ENCODE data around the gene HSP90AB1. TPM values are rescaled to one million over a fixed set of nuclear protein-coding genes. Genes with fewer than 3 reads are reported as not detected.

Gene HSP90AB1
- total RNA-seq, 4 donors from 2014 or later: 356 to 729 (median 499) TPM

DNA sequence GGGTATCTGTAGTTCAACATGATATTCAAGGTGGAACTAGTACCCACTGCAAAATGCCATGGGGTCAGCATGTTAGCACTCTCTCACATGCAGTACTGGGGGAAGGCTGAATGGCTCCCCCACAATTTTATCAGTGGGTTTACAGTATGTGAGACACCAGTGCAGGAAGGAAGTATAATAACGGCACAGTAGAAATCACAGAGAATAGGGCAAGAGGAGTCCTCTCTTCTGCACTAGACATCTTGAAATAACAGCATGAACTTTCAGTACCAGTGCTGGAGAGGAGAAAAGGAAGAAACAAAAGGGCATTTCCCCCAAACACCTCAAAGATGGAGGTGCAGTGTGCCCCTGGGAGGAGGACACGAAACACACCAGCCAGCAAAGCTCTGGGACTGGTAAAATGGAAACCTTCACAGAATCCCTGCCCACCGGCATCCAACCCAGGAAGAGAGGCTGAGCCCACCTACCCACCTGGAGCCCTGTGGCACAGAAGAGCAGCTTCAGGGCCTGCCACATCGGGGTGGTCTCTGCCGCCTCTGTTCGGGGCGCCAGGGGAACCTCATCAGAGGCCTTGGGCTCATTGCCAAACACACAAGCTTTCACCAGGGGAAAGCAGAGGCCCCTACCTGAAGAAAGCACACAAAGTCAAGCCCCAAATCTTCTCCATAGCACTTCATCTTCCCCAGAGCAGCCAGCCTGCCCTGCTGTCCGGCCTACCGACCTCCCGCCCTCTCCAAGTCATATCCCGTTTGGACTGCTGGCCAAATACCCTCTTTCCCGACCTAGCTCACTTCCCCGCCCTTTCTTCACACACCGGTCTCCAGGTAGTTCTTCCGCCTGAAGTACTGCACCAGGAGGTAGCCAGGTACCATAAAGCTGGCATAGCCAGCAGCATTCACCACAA lies 9.2 kb downstream of the HSP90AB1 start:
- Histone ChIP-seq H3K4me1 (peaks cover 21 to 57% (median 50%) of the 10 kb centered on the region in 4 donors), H3K27me3 (no peaks in the 10 kb centered on the region), H3K4me3 (peak overlapping the region; percentile 95 to 99 (median 98)), H3K9me3 (no peaks in the 10 kb centered on the region), H3K36me3 (peaks cover 39 to 70% (median 60%) of the 10 kb centered on the region in 4 donors), H3K27ac (replicated peaks in 1 of 4) (peak overlapping the region; percentile 92 to 97 (median 94))
- TF ChIP-seq POLR2A (IDR thresholded peaks at IDR 0.05; ENCODE audit: low read depth) (no peak), POLR2AphosphoS5 (IDR thresholded peaks at IDR 0.05) (no peak), EP300 (IDR thresholded peaks at IDR 0.05) (no peak)
- TF ChIP-seq, protein P1, sequence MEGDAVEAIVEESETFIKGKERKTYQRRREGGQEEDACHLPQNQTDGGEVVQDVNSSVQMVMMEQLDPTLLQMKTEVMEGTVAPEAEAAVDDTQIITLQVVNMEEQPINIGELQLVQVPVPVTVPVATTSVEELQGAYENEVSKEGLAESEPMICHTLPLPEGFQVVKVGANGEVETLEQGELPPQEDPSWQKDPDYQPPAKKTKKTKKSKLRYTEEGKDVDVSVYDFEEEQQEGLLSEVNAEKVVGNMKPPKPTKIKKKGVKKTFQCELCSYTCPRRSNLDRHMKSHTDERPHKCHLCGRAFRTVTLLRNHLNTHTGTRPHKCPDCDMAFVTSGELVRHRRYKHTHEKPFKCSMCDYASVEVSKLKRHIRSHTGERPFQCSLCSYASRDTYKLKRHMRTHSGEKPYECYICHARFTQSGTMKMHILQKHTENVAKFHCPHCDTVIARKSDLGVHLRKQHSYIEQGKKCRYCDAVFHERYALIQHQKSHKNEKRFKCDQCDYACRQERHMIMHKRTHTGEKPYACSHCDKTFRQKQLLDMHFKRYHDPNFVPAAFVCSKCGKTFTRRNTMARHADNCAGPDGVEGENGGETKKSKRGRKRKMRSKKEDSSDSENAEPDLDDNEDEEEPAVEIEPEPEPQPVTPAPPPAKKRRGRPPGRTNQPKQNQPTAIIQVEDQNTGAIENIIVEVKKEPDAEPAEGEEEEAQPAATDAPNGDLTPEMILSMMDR (IDR thresholded peaks at IDR 0.05): no peak
- no peak for DNase-seq (ENCODE audit: extremely low spot score)
- 14% methylated on average over 11 of the region's 15 CpGs for WGBS
- intact Hi-C loops (cut with DNase I): loop anchor here (2.0 kb wide), 1 partner anchor 83 kb away; no protein-coding TSS in a partner anchor

DNA sequence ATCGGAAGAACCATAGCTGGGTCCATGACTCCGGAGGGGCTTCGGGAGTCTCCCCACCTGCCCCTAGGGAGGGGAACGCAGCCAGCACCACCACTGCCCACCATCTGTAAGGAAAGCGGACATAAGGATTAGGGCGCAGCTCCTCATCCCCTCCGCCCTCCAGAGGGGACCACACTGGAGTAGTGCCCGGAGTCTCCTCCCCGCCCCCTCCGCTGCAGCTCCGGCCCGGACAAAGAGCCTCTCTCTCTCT lies 9.8 kb downstream of the HSP90AB1 start:
- TF ChIP-seq POLR2A (IDR thresholded peaks at IDR 0.05; ENCODE audit: low read depth): no peak
- peak overlapping the region; percentile 92 to 97 (median 94) for H3K27ac ChIP-seq (replicated peaks in 1 of 4)
- intact Hi-C loops (cut with DNase I): loop anchor here (2.0 kb wide), 1 partner anchor 84 kb away; no protein-coding TSS in a partner anchor
- no peaks in the 10 kb centered on the region for H3K9me3 ChIP-seq
- peaks cover 34 to 69% (median 54%) of the 10 kb centered on the region in 4 donors for H3K36me3 ChIP-seq
- WGBS: 0% methylated on average over 6 of the region's 12 CpGs
- H3K4me3 ChIP-seq: peak overlapping the region; percentile 95 to 99 (median 98)
- no peak for DNase-seq (ENCODE audit: extremely low spot score)
- H3K27me3 ChIP-seq: no peaks in the 10 kb centered on the region
- peaks cover 19 to 59% (median 46%) of the 10 kb centered on the region in 4 donors for H3K4me1 ChIP-seq

DNA sequence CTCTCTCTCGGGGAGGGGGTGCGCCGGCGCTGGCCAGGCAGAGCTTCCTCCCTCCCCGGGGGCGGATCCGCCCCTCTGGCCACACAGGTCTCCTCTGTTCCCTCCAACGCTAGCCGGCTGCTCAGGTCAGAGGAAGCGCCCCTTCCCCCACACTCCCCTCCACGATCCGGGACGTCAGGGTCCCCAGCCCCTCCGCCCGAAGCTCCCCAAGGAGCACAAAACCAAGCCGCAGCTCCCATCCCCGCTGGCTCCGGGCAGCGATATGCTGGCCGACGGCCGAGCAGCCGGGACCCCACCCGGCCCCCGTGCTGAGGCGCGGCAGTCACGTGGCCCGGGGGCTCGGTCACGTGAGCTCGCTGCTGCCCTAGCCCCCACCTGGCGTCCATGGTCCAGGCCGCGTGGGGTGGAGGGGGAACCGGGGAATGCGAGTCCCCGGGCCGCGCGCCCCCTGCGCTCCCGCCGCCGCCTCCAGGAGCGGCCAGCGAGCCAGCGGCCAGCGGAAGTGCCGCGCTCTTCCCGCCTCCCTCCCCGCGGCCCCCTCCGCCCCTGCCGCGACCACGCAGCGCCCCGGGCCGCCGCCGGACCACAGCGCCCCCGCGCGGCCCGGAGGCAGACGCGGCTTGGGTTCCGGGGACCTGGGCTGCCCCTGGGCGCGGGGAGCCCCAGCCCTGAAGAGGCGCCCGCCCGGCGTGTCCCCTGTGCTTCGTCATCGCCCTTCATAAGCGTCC lies 10.3 kb downstream of the HSP90AB1 start, which contains the start of gene SLC35B2:
Gene SLC35B2, minus strand, starts transcription at position 504 of the 728 bp plus-strand sequence. Its CDS starts 118 bp downstream, at position 386.
- TF ChIP-seq, protein P1 (IDR thresholded peaks at IDR 0.05): peak; percentile 85 to 91 (median 88)
- peak; percentile 44 to 83 for TF ChIP-seq POLR2AphosphoS5 (IDR thresholded peaks at IDR 0.05)
- peak; percentile 66 for TF ChIP-seq POLR2A (IDR thresholded peaks at IDR 0.05; ENCODE audit: low read depth)
- TF ChIP-seq EP300 (IDR thresholded peaks at IDR 0.05): no peak
- Histone ChIP-seq H3K36me3 (peaks cover 29 to 65% (median 49%) of the 10 kb centered on the region in 4 donors), H3K4me3 (peak within 1 kb of the TSS; percentile 95 to 99 (median 98)), H3K9me3 (no peaks in the 10 kb centered on the region), H3K4me1 (peaks cover 19 to 59% (median 44%) of the 10 kb centered on the region in 4 donors), H3K27me3 (no peaks in the 10 kb centered on the region), H3K27ac (replicated peaks in 1 of 4) (peak within 1 kb of the TSS; percentile 92 to 97 (median 94))
- intact Hi-C loops (cut with DNase I): loop anchor here (2.0 kb wide), 1 partner anchor 84 kb away; no protein-coding TSS in a partner anchor
- DNase-seq (ENCODE audit: extremely low spot score): no peak
- WGBS: under 1% methylated on average over 23 of the region's 80 CpGs

DNA sequence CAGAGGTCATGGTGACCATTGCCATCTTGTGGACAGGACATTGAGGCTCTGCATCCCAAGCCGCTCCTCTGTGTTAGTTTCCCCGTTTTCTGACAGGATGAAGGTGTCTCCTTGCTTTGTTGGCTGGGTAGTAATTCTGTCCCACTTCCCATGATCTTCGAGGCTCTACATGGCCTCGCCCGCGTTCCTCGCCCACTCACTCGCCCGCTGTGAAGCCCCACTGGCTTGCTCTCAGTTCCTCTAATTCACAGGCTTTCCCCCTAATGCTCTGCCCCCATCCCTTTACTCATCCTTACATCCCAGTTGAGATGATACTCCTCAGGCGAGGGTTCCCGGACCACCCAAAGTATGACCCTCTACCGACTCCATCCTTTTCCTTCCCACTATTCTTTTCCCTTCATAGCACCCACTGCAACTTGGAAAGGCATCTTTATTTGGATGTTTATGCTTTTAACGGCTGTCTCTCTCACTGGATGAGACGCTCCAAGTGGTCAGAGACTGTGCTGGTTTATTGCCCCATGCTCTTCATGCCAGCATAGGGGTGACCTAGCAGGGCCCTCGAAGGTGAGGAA lies 10.9 kb downstream of the HSP90AB1 start:
- Histone ChIP-seq H3K4me3 (peak overlapping the region; percentile 95 to 99 (median 98)), H3K4me1 (peaks cover 20 to 61% (median 47%) of the 10 kb centered on the region in 4 donors), H3K9me3 (no peaks in the 10 kb centered on the region), H3K27ac (replicated peaks in 1 of 4) (peak overlapping the region; percentile 92 to 97 (median 94)), H3K36me3 (peaks cover 22 to 59% (median 43%) of the 10 kb centered on the region in 4 donors), H3K27me3 (no peaks in the 10 kb centered on the region)
- 16% methylated on average over 14 of the region's 15 CpGs for WGBS
- intact Hi-C loops (cut with DNase I): loop anchor here (2.0 kb wide), 1 partner anchor 85 kb away; no protein-coding TSS in a partner anchor
- no peak for DNase-seq (ENCODE audit: extremely low spot score)
- TF ChIP-seq, protein P1 (IDR thresholded peaks at IDR 0.05): no peak
- TF ChIP-seq POLR2A (IDR thresholded peaks at IDR 0.05; ENCODE audit: low read depth): no peak
- TF ChIP-seq EP300 (IDR thresholded peaks at IDR 0.05): no peak
- no peak for TF ChIP-seq POLR2AphosphoS5 (IDR thresholded peaks at IDR 0.05)

Measured in esophagus muscularis mucosa (tissue), 4 donors.